GM12878 (cell line): ENCODE measurements around the gene DMWD. TPM values are rescaled to one million over a fixed set of nuclear protein-coding genes. Genes with fewer than 3 reads are reported as not detected.

Source experiments
- ATAC-seq: fragments of 200-7000 bp; cut with Tn5 transposase; 3 replicates; pipeline ENCODE4 v1.9.1; 2020; ENCODE audit warnings: mild to moderate bottlenecking, moderate library complexity
- BruUV-seq: library from RNA; stranded (reverse); fragments of 400-500 nt; replicated peaks from 2 replicates; lab custom pipeline; 2021; lab: Mats Ljungman, UMichigan
- CTCF ChIA-PET: fragments of 300-600 bp; sonication (Branson Sonifier 250); formaldehyde crosslinking; extraction: SDS; loops from one replicate; lab custom pipeline; 2021; ENCODE audit warnings: inconsistent platforms; lab: Yijun Ruan, JAX
- POLR2A ChIA-PET: fragments of 350-600 bp; formaldehyde crosslinking; extraction: SDS; loops from one replicate; lab custom pipeline; 2021; ENCODE audit warnings: inconsistent platforms; lab: Charles Lee
- RAD21 ChIA-PET: fragments of 300-600 bp; sonication (Branson Sonifier 250); formaldehyde crosslinking; loops from one replicate; lab custom pipeline; 2023; ENCODE audit warnings: antibody characterized with exemption; ENCODE audit not compliant: unreplicated experiment; lab: Charles Lee
- SMC1A ChIA-PET: fragments of 300-600 bp; sonication (Branson Sonifier 250); formaldehyde crosslinking; loops from one replicate; lab custom pipeline; 2023; ENCODE audit not compliant: unreplicated experiment, uncharacterized antibody; lab: Charles Lee
- DNase-seq: peaks from one replicate; pipeline ENCODE4 v3.0.0-alpha.2; 2011; ENCODE audit warnings: low read depth, low spot score
- FAIRE-seq: peaks from 3 replicates; lab custom pipeline; 2011; peaks lifted over from hg19 to GRCh38; lab: Jason Lieb, UNC
- H2AFZ ChIP-seq: 2 replicates; pipeline ENCODE4 v1.6.0; 2011; ENCODE audit warnings: low read depth, low read length, control low read depth; ENCODE audit not compliant: control insufficient read depth
- H3K27ac ChIP-seq: 2 replicates; pipeline ENCODE4 v1.5.1; 2011; ENCODE audit warnings: control low read depth; ENCODE audit not compliant: control insufficient read depth, insufficient read depth
- H3K27me3 ChIP-seq, 2 experiments: replicated peaks in 1 of 2; 2 replicates each; pipeline versions ENCODE4 v1.6.0 to v1.6.1; 2011; ENCODE audit warnings: low read length in 1 of 2; ENCODE audit not compliant: control insufficient read depth in 2 of 2, insufficient read depth in 2 of 2
- H3K36me3 ChIP-seq, 2 experiments: 2 replicates each; pipeline ENCODE4 v1.5.1; 2011; ENCODE audit warnings: low read length in 1 of 2; ENCODE audit not compliant: control insufficient read depth in 2 of 2, insufficient read depth in 2 of 2
- H3K4me1 ChIP-seq: 2 replicates; pipeline ENCODE4 v1.6.1; 2011; ENCODE audit warnings: mild to moderate bottlenecking, low read length, moderate library complexity, mixed read lengths; ENCODE audit not compliant: control insufficient read depth, insufficient read depth
- H3K4me2 ChIP-seq: 2 replicates; pipeline ENCODE4 v1.6.0; 2011; ENCODE audit warnings: control low read depth; ENCODE audit not compliant: control insufficient read depth, insufficient read depth
- H3K4me3 ChIP-seq: fragments of 200-600 bp; sonication (generic); 2 replicates; pipeline ENCODE4 v1.5.1; 2016
- H3K79me2 ChIP-seq: 2 replicates; pipeline ENCODE4 v1.6.0; 2011; ENCODE audit warnings: low read length; ENCODE audit not compliant: control insufficient read depth, insufficient read depth
- H3K9ac ChIP-seq: 2 replicates; pipeline ENCODE4 v1.8.0; 2011; ENCODE audit warnings: low read length, control low read depth, mixed read lengths; ENCODE audit not compliant: control insufficient read depth, insufficient read depth
- H3K9me3 ChIP-seq: replicated peaks from 3 replicates; pipeline ENCODE4 v1.5.1; 2011; ENCODE audit warnings: mild to moderate bottlenecking, low read length; ENCODE audit not compliant: control insufficient read depth, insufficient read depth
- H4K20me1 ChIP-seq: 2 replicates; pipeline ENCODE4 v1.6.0; 2011; ENCODE audit not compliant: control insufficient read depth, insufficient read depth
- BACH1 ChIP-seq: fragments of 450-650 bp; IDR thresholded peaks from 2 replicates; pipeline ENCODE4 v1.6.1; 2017; ENCODE audit warnings: mild to moderate bottlenecking, borderline replicate concordance
- CBFB ChIP-seq: IDR thresholded peaks from 2 replicates; pipeline ENCODE4 v1.6.1; 2016; ENCODE audit warnings: antibody characterized with exemption, low read depth
- CHD4 ChIP-seq: fragments of 200-600 bp; sonication (generic); IDR thresholded peaks from 2 replicates; pipeline ENCODE4 v1.6.1; 2016; ENCODE audit warnings: mild to moderate bottlenecking
- CREM ChIP-seq: IDR thresholded peaks from 2 replicates; pipeline ENCODE4 v1.6.1; 2014; ENCODE audit warnings: antibody characterized with exemption, low read depth
- EED ChIP-seq: sonication (generic); IDR thresholded peaks from 2 replicates; pipeline ENCODE4 v1.6.1; 2016; ENCODE audit warnings: antibody characterized with exemption, low read depth
- HDAC2 ChIP-seq: fragments of 200-600 bp; sonication (generic); IDR thresholded peaks from 2 replicates; pipeline ENCODE4 v1.6.1; 2017
- IKZF2 ChIP-seq, 2 experiments: fragments of 450-650 bp; IDR thresholded peaks; 2 replicates each; pipeline ENCODE4 v1.6.1; 2017; ENCODE audit warnings: mild to moderate bottlenecking in 2 of 2, moderate library complexity in 2 of 2
- JUNB ChIP-seq: IDR thresholded peaks from 2 replicates; pipeline ENCODE4 v1.6.1; 2016; ENCODE audit warnings: antibody characterized with exemption, mild to moderate bottlenecking
- LARP7 ChIP-seq: fragments of 450-650 bp; IDR thresholded peaks from 2 replicates; pipeline ENCODE4 v1.6.1; 2017; ENCODE audit warnings: mild to moderate bottlenecking
- MEF2B ChIP-seq: fragments of 450-650 bp; IDR thresholded peaks from 2 replicates; pipeline ENCODE4 v1.6.1; 2018; ENCODE audit warnings: mild to moderate bottlenecking, moderate library complexity; ENCODE audit not compliant: partially characterized antibody, poor library complexity, severe bottlenecking
- NBN ChIP-seq: fragments of 450-650 bp; IDR thresholded peaks from 2 replicates; pipeline ENCODE4 v1.6.1; 2016
- NFIC ChIP-seq: IDR thresholded peaks from 2 replicates; pipeline ENCODE4 v1.6.1; 2012; ENCODE audit warnings: low read depth, mild to moderate bottlenecking, inconsistent platforms, low read length, moderate library complexity
- NFXL1 ChIP-seq: fragments of 450-650 bp; IDR thresholded peaks from 2 replicates; pipeline ENCODE4 v1.6.1; 2017; ENCODE audit warnings: antibody characterized with exemption, mild to moderate bottlenecking, borderline replicate concordance
- POLR2AphosphoS5 ChIP-seq: IDR thresholded peaks from 2 replicates; pipeline ENCODE4 v1.6.1; 2011; ENCODE audit warnings: mild to moderate bottlenecking, low read length, inconsistent platforms
- SP1 ChIP-seq: IDR thresholded peaks from one replicate; pipeline ENCODE4 v1.6.1; 2011; ENCODE audit warnings: low read depth, low read length
- SREBF2 ChIP-seq: IDR thresholded peaks from 2 replicates; pipeline ENCODE4 v1.6.1; 2012; ENCODE audit warnings: mild to moderate bottlenecking, low read length
- SRF ChIP-seq, 2 experiments: IDR thresholded peaks; 2 replicates each; pipeline ENCODE4 v1.6.1; 2011; ENCODE audit warnings: low read depth in 2 of 2, low read length in 2 of 2, mild to moderate bottlenecking in 1 of 2, moderate library complexity in 1 of 2
- ZNF622 ChIP-seq: fragments of 450-650 bp; IDR thresholded peaks from 2 replicates; pipeline ENCODE4 v1.6.1; 2017; ENCODE audit warnings: mild to moderate bottlenecking, inconsistent platforms
- WGBS: methylation state at CpG from one replicate; pipeline ENCODE4 v1.1.6; 2016; ENCODE audit warnings: low lambda C conversion rate; ENCODE audit not compliant: insufficient replicate concordance, insufficient coverage; ENCODE audit errors: missing lambda C conversion rate; 5-methylcytosine and 5-hydroxymethylcytosine counted together
- in situ Hi-C: fragments of 300-500 bp; cut with MboI; formaldehyde crosslinking; loops from 9 replicates; pipeline ENCODE4 v1.14.3; 2018; ENCODE audit warnings: mixed read lengths
- intact Hi-C: fragments of 100-400 bp; cut with micrococcal nuclease; formaldehyde crosslinking; loops from one replicate; pipeline ENCODE4 v1.14.2; 2022; ENCODE audit not compliant: unreplicated experiment
- polyA plus RNA-seq, 11 experiments: library from polyadenylated mRNA; depleted of rRNA in 4 of 11; unstranded in 6 of 11; stranded (reverse) in 5 of 11; fragments of >200 nt; fragmentation: Nextera tagmentation in 4 of 11; fragmentation: Illumina TruSeq in 1 of 11; extraction: Ambion mirVana in 4 of 11; extraction: Trizol in 1 of 11; gene quantifications; 1 replicate in 1 of 11; 2 replicates in 10 of 11; pipeline versions ENCODE4 v1.2.1 to v1.2.3, GENCODE V29; 2011 to 2016; ENCODE audit warnings: inconsistent platforms in 2 of 11, missing spikeins in 2 of 11, low read depth in 1 of 11
- total RNA-seq, 4 experiments: library from RNA; depleted of rRNA in 3 of 4; stranded (reverse); fragments of >200 nt in 3 of 4; fragmentation: Illumina TruSeq in 1 of 4; extraction: Trizol in 1 of 4; gene quantifications; 2 replicates each; pipeline versions ENCODE4 v1.2.1 to v1.2.3, GENCODE V29; 2013 to 2021
- TF ChIP-seq, protein P1 (sequence below): fragments of 450-650 bp; formaldehyde crosslinking; IDR thresholded peaks from 2 replicates; pipeline ENCODE4 v1.5.0; 2022; ENCODE audit warnings: mild to moderate bottlenecking, missing genetic modification characterization
- TF ChIP-seq, protein P2 (sequence below): IDR thresholded peaks from 2 replicates; pipeline ENCODE4 v1.6.1; 2011; ENCODE audit warnings: low read depth, mild to moderate bottlenecking, low read length, moderate library complexity, borderline replicate concordance; ENCODE audit errors: extremely low read depth

The DMWD gene
- total and polyA plus RNA-seq, 10 of the 15 experiments (the other 5 are each of a cell fraction or from before 2014, with no cell fraction given) = 3.5 to 56.0 (median 11.6) TPM

- ChIA-PET CTCF (interaction anchor here (1.1 kb wide), 1 partner anchor 18 kb away, joined by 5 read pairs; no protein-coding TSS in a partner anchor), POLR2A (interaction anchor here (1.0 kb wide), 1 partner anchor 158 kb away, joined by 4 read pairs; no protein-coding TSS in a partner anchor)
Observed at GRCh38 chr19:45834970-45835369, 42.3 kb upstream of the DMWD start.

More at GRCh38 chr19:45834970-45835369, 42.3 kb upstream of the DMWD start:
- no peaks in the 10 kb centered on the region for H4K20me1 ChIP-seq
- ChIA-PET RAD21 (no interaction called here), SMC1A (interaction anchor here (0.7 kb wide), 1 partner anchor 10 kb away, joined by 3 read pairs; no protein-coding TSS in a partner anchor)
- H3K79me2 ChIP-seq = no peaks in the 10 kb centered on the region
- no peaks in the 10 kb centered on the region; the same call in 2 of the 3 replicates for H3K9me3 ChIP-seq
- TF ChIP-seq POLR2AphosphoS5 = no peak
- TF ChIP-seq SRF (IDR thresholded peaks at IDR 0.05; ENCODE audit: low read depth in 2 of 2, low read length in 2 of 2) = no peak
- no peak for TF ChIP-seq EED
- no peak for TF ChIP-seq LARP7
- no peak for TF ChIP-seq IKZF2 (IDR thresholded peaks at IDR 0.05)
- no peak for TF ChIP-seq MEF2B
- TF ChIP-seq, protein P1, sequence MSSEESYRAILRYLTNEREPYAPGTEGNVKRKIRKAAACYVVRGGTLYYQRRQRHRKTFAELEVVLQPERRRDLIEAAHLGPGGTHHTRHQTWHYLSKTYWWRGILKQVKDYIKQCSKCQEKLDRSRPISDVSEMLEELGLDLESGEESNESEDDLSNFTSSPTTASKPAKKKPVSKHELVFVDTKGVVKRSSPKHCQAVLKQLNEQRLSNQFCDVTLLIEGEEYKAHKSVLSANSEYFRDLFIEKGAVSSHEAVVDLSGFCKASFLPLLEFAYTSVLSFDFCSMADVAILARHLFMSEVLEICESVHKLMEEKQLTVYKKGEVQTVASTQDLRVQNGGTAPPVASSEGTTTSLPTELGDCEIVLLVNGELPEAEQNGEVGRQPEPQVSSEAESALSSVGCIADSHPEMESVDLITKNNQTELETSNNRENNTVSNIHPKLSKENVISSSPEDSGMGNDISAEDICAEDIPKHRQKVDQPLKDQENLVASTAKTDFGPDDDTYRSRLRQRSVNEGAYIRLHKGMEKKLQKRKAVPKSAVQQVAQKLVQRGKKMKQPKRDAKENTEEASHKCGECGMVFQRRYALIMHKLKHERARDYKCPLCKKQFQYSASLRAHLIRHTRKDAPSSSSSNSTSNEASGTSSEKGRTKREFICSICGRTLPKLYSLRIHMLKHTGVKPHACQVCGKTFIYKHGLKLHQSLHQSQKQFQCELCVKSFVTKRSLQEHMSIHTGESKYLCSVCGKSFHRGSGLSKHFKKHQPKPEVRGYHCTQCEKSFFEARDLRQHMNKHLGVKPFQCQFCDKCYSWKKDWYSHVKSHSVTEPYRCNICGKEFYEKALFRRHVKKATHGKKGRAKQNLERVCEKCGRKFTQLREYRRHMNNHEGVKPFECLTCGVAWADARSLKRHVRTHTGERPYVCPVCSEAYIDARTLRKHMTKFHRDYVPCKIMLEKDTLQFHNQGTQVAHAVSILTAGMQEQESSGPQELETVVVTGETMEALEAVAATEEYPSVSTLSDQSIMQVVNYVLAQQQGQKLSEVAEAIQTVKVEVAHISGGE = no peak
- TF ChIP-seq CREM = no peak
- no peak for TF ChIP-seq NFIC
- no peak for TF ChIP-seq SP1
- no peak for TF ChIP-seq NFXL1
- no peak for TF ChIP-seq CHD4
- TF ChIP-seq NBN = no peak
- no peak for TF ChIP-seq JUNB
- no peak for TF ChIP-seq HDAC2
- no peak for TF ChIP-seq SREBF2
- TF ChIP-seq, protein P2, sequence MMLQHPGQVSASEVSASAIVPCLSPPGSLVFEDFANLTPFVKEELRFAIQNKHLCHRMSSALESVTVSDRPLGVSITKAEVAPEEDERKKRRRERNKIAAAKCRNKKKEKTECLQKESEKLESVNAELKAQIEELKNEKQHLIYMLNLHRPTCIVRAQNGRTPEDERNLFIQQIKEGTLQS = no peak
- TF ChIP-seq CBFB = no peak
- no peak for TF ChIP-seq ZNF622
- TF ChIP-seq BACH1 = no peak
- no TSS peak for BruUV-seq
- no peak for ATAC-seq
- H3K4me3 ChIP-seq = no peak overlapping the region
- H3K27me3 ChIP-seq = no peaks in the 10 kb centered on the region
- no peak overlapping the region for H3K27ac ChIP-seq
- no peak overlapping the region for H2AFZ ChIP-seq
- in situ Hi-C loops (no loop called here), intact Hi-C loops (no loop called here)
- peaks cover 25% of the 10 kb centered on the region in 2 experiments for H3K36me3 ChIP-seq
- FAIRE-seq = no peak
- H3K4me1 ChIP-seq = no peaks in the 10 kb centered on the region
- H3K4me2 ChIP-seq = no peak overlapping the region
- 84% methylated on average over 7 of the region's 7 CpGs for WGBS
- no peak overlapping the region for H3K9ac ChIP-seq
- no peak for DNase-seq
